ENCODE results near the gene FCGR1A.
A peak's percentile ranks its signal among the peaks of the same experiment; 100 is the strongest.
"Not testable (repeated sequence)": the region's sequence is repeated elsewhere in the genome, so short reads cannot be mapped to it uniquely, and the experiment has no call there.

The FCGR1A gene

DNA sequence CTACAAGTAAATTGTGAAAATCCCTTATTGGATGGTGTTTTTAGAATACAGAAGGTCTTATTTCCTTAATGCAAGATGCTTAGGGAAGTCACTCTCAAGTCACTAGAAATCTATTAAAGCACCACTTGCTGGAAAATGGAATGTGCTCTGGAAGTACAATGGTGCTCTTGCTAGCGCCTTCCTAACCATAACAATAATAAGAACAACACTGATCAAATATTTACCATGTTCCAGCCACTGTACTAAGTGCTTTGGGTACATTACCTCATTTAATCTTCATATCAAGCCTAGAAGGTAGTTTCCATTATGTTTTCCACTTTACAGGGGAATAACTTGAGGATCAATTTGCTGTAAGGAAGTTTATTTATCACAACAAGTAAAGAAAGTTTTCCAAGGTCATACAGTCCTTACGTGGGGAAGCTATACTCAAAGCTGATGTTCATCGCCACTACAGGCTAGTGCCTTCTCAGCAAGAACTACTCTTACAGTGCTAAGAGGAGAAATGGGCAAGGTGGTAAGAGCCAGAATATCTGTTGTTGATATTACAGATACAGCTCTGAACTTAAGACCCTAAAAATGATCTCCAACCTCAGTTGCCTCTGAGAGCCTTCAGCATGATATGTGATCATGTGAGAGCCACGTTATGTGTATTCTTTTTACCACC lies 22.1 kb downstream of the FCGR1A start:
- H3K9me3 ChIP-seq (ENCODE audit: control insufficient read depth, low read length); H3K4me3 ChIP-seq (ENCODE audit: insufficient read depth, low read depth, low read length, poor library complexity, severe bottlenecking); H3K36me3 ChIP-seq (ENCODE audit: control insufficient read depth, insufficient read depth, low read length); H3K27me3 ChIP-seq (replicated peaks; ENCODE audit: control insufficient read depth, insufficient read depth, low read length, poor library complexity, severe bottlenecking); DNase-seq; H3K4me1 ChIP-seq (ENCODE audit: control insufficient read depth, insufficient read depth, low read length, poor library complexity, severe bottlenecking); H3K27ac ChIP-seq (ENCODE audit: insufficient read depth, low read length, poor library complexity, severe bottlenecking): not testable (repeated sequence)

DNA sequence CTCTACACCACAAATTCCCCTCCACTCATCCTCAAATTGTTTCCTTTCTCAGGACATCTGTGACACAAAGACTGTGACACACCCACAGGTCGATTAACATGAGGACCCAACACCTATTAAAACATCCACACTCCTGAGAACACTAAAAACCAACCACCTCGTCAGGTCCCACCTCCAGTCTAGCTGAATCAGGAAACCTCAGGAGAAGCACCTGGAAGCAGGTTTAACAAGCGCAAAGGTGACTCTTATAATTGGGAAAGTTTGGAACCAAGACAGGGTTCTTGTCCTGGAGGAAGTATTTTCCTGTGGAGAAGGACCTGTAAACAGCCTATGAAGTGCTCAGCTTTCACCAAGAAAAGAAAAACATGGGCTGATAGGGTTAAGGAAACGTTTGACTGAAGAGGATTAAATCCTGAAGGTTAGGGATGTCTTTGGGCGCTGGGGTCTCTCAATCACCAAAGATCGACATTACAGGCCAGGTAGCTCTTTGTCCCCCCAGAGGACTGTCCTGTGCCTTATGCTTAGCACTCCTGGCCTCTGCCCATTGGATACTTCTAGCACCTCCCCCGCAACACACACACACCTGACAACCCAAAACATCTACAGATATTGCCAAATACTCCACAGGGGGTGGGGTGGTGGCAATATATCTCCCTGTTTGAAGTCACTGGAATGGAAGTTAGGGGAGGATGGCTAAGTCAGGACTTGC lies 28.4 kb downstream of the FCGR1A start:
- H3K9me3 ChIP-seq (ENCODE audit: control insufficient read depth, low read length); H3K4me3 ChIP-seq (ENCODE audit: insufficient read depth, low read depth, low read length, poor library complexity, severe bottlenecking); H3K36me3 ChIP-seq (ENCODE audit: control insufficient read depth, insufficient read depth, low read length); H3K4me1 ChIP-seq (ENCODE audit: control insufficient read depth, insufficient read depth, low read length, poor library complexity, severe bottlenecking); H3K27ac ChIP-seq (ENCODE audit: insufficient read depth, low read length, poor library complexity, severe bottlenecking); H3K27me3 ChIP-seq (replicated peaks; ENCODE audit: control insufficient read depth, insufficient read depth, low read length, poor library complexity, severe bottlenecking); DNase-seq: not testable (repeated sequence)

DNA sequence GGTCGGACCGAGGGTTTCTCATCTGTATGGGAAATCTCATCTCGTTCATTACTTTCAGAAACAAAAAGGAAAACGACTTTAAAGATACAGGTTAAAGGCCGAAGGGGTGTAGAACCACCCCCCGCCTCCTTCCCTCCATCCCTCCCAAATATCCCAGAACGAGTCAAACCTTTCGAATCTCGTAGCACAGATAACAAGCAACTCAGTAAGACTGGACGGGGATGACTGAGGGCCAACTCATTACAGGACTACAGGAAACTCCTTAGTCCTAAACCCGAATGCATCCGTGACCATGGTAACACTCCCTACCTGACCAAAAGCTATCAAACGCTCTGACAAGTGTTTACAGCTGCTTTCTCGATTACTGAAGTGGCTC lies 29.0 kb downstream of the FCGR1A start:
- H3K27ac ChIP-seq (ENCODE audit: insufficient read depth, low read length, poor library complexity, severe bottlenecking); H3K27me3 ChIP-seq (replicated peaks; ENCODE audit: control insufficient read depth, insufficient read depth, low read length, poor library complexity, severe bottlenecking); DNase-seq; H3K9me3 ChIP-seq (ENCODE audit: control insufficient read depth, low read length); H3K4me1 ChIP-seq (ENCODE audit: control insufficient read depth, insufficient read depth, low read length, poor library complexity, severe bottlenecking); H3K36me3 ChIP-seq (ENCODE audit: control insufficient read depth, insufficient read depth, low read length): not testable (repeated sequence)
- peak overlapping the region; percentile 29 for H3K4me3 ChIP-seq (ENCODE audit: insufficient read depth, low read depth, low read length, poor library complexity, severe bottlenecking)

DNA sequence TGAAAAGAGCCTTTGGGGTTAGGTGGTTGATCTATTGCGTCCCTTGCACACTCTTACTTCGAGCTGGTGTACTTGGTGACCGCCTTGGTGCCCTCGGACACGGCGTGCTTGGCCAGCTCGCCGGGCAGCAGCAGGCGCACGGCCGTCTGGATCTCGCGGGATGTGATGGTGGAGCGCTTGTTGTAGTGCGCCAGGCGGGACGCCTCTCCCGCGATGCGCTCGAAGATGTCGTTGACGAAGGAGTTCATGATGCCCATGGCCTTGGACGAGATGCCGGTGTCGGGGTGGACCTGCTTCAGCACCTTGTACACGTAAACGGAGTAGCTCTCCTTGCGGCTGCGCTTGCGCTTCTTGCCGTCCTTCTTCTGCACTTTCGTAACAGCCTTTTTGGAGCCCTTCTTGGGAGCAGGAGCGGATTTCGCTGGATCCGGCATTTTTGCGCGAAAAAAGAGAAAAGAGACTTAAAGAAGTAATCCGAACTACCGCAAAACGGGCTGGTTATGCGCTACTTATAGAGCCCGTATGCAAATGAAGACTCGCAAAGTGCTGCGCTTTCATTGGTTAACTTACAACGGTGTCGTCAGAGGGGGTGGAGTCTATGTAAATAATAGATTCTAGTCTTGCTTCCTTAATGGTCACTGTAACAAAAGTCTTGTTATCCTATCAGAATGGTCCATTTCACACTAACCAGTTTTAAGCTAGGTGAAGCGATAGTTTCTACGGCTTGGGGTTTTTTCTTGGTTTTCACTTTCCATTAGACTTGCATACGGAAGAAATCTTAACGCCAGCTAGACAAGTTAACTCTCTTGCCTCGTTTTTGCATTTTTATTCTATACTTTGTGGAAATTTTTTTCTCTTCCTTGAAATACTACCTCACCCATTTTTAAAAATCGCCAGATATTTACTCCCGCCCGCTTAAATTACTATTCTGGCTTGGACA lies 29.7 kb downstream of the FCGR1A start:
- peak; percentile 74 to 81 (median 76) for DNase-seq
- H3K27me3 ChIP-seq (replicated peaks; ENCODE audit: control insufficient read depth, insufficient read depth, low read length, poor library complexity, severe bottlenecking); H3K4me1 ChIP-seq (ENCODE audit: control insufficient read depth, insufficient read depth, low read length, poor library complexity, severe bottlenecking); H3K36me3 ChIP-seq (ENCODE audit: control insufficient read depth, insufficient read depth, low read length); H3K9me3 ChIP-seq (ENCODE audit: control insufficient read depth, low read length): not testable (repeated sequence)
- H3K4me3 ChIP-seq (ENCODE audit: insufficient read depth, low read depth, low read length, poor library complexity, severe bottlenecking) = peak overlapping the region; percentile 46
- H3K27ac ChIP-seq (ENCODE audit: insufficient read depth, low read length, poor library complexity, severe bottlenecking) = peak overlapping the region; percentile 68

DNA sequence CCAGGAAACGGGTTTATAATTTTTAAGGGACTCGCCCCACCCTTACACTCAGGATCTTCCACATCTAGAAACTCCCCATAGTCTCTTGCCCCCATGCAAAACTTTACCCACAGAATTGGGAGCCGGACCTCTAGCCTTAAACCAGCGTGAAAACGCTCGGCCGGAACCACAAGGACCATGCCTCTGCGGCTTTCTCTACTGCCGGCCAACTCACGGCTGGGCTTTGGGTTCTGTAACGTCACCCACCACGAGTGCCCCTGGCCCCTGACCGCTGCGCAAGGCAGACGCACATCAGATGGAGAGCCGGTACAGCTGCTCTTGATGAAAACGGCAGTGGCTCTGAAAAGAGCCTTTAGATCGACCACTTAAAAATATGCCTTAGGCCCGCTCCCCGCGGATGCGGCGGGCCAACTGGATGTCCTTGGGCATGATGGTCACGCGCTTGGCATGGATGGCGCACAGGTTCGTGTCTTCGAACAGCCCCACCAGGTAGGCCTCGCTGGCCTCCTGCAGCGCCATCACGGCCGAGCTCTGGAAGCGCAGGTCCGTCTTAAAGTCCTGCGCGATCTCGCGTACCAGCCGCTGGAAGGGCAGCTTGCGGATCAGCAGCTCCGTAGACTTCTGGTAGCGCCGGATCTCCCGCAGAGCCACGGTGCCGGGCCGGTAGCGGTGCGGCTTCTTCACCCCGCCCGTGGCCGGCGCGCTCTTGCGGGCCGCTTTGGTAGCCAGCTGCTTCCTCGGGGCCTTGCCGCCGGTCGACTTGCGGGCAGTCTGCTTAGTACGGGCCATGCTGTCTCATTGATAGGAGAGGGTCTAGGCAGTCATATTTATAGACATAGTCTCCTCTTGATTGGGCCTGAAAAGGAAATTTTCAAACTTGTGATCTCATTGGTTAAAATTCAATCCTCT lies 30.7 kb downstream of the FCGR1A start:
- not testable (repeated sequence) for H3K4me1 ChIP-seq (ENCODE audit: control insufficient read depth, insufficient read depth, low read length, poor library complexity, severe bottlenecking); H3K27me3 ChIP-seq (replicated peaks; ENCODE audit: control insufficient read depth, insufficient read depth, low read length, poor library complexity, severe bottlenecking); H3K9me3 ChIP-seq (ENCODE audit: control insufficient read depth, low read length); H3K36me3 ChIP-seq (ENCODE audit: control insufficient read depth, insufficient read depth, low read length)
- Histone ChIP-seq H3K27ac (ENCODE audit: insufficient read depth, low read length, poor library complexity, severe bottlenecking) (peak overlapping the region; percentile 68), H3K4me3 (ENCODE audit: insufficient read depth, low read depth, low read length, poor library complexity, severe bottlenecking) (peak overlapping the region; percentile 42)
- peak; percentile 58 to 70 (median 63) for DNase-seq

DNA sequence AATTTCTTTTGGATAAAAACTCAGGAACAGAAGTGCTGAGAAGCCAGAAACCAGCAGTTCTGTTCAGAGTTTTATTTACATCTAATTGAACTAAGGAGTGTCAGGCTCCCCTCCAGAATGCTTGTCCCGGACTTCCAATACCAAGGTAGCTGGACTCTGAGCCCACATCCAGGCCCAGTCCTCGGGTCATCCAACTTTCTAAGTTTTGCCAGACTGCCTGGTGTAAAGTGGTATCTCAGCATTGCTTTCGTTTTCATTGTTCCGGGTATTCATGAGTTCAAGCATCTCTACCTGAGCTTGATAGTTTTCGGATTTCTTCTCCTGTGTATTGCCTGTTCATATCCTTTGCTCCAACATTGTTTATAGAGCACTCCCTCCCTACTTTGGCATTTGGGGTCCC lies 37.9 kb downstream of the FCGR1A start:
- H3K4me1 ChIP-seq (ENCODE audit: control insufficient read depth, insufficient read depth, low read length, poor library complexity, severe bottlenecking); H3K4me3 ChIP-seq (ENCODE audit: insufficient read depth, low read depth, low read length, poor library complexity, severe bottlenecking); H3K27ac ChIP-seq (ENCODE audit: insufficient read depth, low read length, poor library complexity, severe bottlenecking); H3K36me3 ChIP-seq (ENCODE audit: control insufficient read depth, insufficient read depth, low read length); H3K27me3 ChIP-seq (replicated peaks; ENCODE audit: control insufficient read depth, insufficient read depth, low read length, poor library complexity, severe bottlenecking); DNase-seq; H3K9me3 ChIP-seq (ENCODE audit: control insufficient read depth, low read length): not testable (repeated sequence)

DNA sequence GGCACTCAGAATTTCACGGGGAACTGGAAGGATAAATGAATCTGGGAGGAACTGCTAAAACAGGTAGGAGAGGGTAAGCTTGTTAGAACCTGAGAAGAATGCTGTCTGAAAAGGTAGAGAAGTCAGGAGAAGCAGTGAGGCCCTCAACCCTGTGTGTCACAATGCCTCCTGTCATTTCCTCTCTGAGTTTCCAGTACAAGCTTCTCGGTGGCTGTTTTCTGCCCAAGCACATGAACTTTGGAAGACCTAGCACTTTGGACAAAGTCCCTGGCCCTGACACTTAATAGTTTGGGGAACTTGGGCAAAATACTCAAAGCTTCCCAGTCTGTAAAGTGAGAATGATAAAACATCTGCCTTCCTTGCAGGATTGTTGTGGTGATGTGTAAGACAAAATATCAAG lies 44.1 kb downstream of the FCGR1A start:
- not testable (repeated sequence) for H3K27me3 ChIP-seq (replicated peaks; ENCODE audit: control insufficient read depth, insufficient read depth, low read length, poor library complexity, severe bottlenecking); H3K4me3 ChIP-seq (ENCODE audit: insufficient read depth, low read depth, low read length, poor library complexity, severe bottlenecking); H3K4me1 ChIP-seq (ENCODE audit: control insufficient read depth, insufficient read depth, low read length, poor library complexity, severe bottlenecking); H3K36me3 ChIP-seq (ENCODE audit: control insufficient read depth, insufficient read depth, low read length); H3K9me3 ChIP-seq (ENCODE audit: control insufficient read depth, low read length); H3K27ac ChIP-seq (ENCODE audit: insufficient read depth, low read length, poor library complexity, severe bottlenecking); DNase-seq

DNA sequence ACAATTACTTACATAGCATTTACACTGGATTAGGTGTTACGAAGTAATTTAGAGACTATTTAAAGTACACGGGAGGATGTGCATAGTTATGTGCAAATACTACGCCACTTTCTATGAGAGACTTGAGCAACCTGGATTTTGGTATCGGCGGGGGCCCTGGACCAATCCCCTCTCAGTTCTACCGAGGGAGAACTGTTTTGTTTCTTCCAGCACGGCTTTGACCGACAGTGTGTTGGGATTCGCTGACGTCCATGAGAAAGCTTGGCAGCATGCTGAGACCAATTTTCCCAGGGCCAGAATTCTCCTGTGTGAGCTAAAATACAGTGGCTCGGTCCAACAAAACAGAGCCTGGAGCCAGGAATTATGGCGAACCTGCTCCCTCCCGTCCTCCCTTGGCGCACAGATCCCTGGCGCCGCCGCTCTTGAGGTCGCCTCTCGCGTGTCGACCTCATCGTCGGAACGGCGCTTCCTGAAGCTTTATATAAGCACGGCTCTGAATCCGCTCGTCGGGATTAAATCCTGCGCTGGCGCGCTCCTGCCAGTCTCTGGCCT lies 49.3 kb downstream of the FCGR1A start:
- not testable (repeated sequence) for H3K27ac ChIP-seq (ENCODE audit: insufficient read depth, low read length, poor library complexity, severe bottlenecking); H3K36me3 ChIP-seq (ENCODE audit: control insufficient read depth, insufficient read depth, low read length); H3K27me3 ChIP-seq (replicated peaks; ENCODE audit: control insufficient read depth, insufficient read depth, low read length, poor library complexity, severe bottlenecking)

DNA sequence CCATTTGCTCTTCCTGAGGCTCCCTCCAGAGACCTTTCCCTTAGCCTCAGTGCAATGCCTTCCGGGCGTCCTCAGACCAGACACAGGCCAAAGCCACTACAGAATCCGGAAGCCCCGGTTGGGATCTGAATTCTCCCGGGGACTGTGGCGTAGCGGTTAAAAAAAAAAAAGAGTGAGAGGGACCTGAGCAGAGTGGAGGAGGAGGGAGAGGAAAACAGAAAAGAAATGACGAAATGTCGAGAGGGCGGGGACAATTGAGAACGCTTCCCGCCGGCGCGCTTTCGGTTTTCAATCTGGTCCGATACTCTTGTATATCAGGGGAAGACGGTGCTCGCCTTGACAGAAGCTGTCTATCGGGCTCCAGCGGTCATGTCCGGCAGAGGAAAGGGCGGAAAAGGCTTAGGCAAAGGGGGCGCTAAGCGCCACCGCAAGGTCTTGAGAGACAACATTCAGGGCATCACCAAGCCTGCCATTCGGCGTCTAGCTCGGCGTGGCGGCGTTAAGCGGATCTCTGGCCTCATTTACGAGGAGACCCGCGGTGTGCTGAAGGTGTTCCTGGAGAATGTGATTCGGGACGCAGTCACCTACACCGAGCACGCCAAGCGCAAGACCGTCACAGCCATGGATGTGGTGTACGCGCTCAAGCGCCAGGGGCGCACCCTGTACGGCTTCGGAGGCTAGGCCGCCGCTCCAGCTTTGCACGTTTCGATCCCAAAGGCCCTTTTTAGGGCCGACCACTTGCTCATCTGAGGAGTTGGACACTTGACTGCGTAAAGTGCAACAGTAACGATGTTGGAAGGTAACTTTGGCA lies 50.0 kb downstream of the FCGR1A start:
- not testable (repeated sequence) for H3K27ac ChIP-seq (ENCODE audit: insufficient read depth, low read length, poor library complexity, severe bottlenecking); H3K27me3 ChIP-seq (replicated peaks; ENCODE audit: control insufficient read depth, insufficient read depth, low read length, poor library complexity, severe bottlenecking); H3K36me3 ChIP-seq (ENCODE audit: control insufficient read depth, insufficient read depth, low read length); H3K9me3 ChIP-seq (ENCODE audit: control insufficient read depth, low read length); H3K4me1 ChIP-seq (ENCODE audit: control insufficient read depth, insufficient read depth, low read length, poor library complexity, severe bottlenecking); DNase-seq; H3K4me3 ChIP-seq (ENCODE audit: insufficient read depth, low read depth, low read length, poor library complexity, severe bottlenecking)

More for the DNA sequence above, 49.3 kb downstream of the FCGR1A start:
- not testable (repeated sequence) for H3K4me3 ChIP-seq (ENCODE audit: insufficient read depth, low read depth, low read length, poor library complexity, severe bottlenecking); H3K4me1 ChIP-seq (ENCODE audit: control insufficient read depth, insufficient read depth, low read length, poor library complexity, severe bottlenecking); H3K9me3 ChIP-seq (ENCODE audit: control insufficient read depth, low read length); DNase-seq
